G401 (cell line): ENCODE measurements around the gene KBTBD12. TPM values are rescaled to one million over a fixed set of nuclear protein-coding genes. Genes with fewer than 3 reads are reported as not detected.
"Not testable (repeated sequence)": the region's sequence is repeated elsewhere in the genome, so short reads cannot be mapped to it uniquely, and the experiment has no call there.

Experiments used
- DNase-seq: peaks from one replicate; pipeline ENCODE4 v3.0.0-alpha.2; 2015; ENCODE audit warnings: low spot score
- in situ Hi-C: cut with HindIII; loops from 2 replicates; pipeline ENCODE4 v1.10.0; 2016; ENCODE audit warnings: low sequenced_read_pairs, mixed read lengths
- total RNA-seq: library from RNA; depleted of rRNA; stranded (reverse); fragments of >200 nt; shearing (Covaris generic); gene quantifications from 2 replicates; pipeline ENCODE4 v1.2.3, GENCODE V29; 2014

KBTBD12 gene
- total RNA-seq, 1 experiment from 2014 or later: not detected

DNA sequence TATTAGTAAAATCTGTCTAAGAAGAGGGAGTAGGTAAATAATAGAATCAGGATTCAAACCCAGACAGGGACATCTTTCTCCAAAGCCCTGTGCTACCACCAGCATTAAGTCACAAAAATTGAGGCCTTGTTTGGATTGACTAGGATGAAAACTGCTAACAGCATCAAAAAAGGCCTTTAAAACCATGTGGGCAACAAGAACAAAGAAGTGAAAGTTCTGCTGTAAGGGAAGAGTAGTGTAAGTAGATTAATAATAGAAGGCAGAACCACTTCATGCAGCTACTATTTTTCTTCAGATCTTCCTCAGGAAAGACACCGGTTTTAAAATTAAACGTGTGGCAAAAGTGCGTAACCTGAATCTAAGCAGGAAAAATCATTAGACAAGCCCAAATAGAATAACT, 15.3 kb upstream of the KBTBD12 start:
- DNase-seq: no peak
- in situ Hi-C loops: no loop called here

DNA sequence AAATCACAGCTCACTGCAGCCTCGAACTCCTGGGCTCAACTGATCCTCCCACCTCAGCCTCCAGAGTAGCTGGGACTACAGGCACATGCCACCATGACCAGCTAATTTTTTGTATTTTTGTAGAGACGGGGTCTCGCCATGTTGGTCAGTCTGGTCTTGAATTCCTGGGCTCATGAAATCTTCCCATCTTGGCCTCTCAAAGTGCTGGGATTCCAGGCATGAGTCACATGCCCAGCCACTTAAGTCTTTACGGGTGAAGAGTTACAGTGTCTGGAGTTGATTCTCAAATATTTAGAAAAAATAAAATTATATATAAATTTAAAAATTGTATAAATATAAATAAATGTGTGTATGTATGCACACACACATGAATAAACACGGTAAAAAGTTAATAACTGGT, 14.5 kb upstream of the KBTBD12 start:
- DNase-seq: no peak
- in situ Hi-C loops: no loop called here

DNA sequence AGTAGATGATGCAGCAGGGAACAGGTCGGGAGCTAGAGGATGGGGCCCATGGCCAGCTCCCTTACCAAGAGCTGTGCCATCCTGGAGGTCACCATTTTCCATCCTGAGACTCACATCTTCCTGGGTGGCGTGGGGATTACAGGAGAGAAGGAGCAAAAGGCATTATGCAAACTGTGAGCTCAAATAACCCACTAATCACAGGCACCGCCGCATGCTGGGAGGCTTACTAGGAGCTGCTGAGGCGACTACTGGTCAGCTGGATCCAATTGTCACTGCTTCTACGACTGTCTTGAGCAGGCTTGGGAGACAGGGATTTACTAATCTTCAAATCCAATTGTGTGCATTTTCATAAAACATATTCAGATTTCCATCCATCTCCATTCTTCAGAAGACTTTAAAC, 12.5 kb upstream of the KBTBD12 start:
- in situ Hi-C loops: no loop called here
- no peak for DNase-seq

DNA sequence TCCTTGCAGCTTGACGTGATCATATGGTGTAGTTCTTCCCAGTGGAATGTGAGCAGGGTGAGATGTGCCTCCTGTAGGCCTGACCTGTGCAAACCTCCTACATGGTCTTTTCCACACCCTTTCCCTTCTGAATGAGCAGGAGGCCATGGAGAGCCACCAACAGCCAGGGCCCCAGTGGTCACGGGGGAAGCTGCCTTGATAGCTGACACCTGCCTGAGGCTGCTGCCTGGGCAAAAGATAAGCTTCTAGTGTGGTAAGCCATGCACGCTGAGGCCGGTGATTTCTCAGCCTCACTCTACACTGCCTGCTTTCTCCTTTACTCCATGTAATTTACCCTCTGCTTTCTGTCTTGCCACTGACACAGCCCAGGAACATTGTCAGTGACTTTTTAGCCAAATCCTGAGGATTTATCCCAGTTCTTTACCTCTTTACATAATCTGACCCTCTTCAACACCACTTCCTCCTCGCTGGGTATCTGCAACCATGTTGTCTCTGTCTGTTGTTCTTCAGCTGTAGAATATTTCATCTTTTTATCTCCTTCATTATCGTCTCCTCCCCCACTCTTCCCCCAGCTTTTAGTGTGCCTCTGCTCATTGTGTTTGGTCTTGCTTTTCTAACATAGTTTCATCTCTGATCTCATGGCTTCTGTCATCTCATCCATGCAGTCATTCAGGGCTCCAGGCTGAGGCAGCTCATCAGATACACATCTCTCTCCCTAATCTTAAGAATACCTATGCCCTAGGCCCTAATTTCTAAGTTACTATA, 11.2 kb upstream of the KBTBD12 start:
- in situ Hi-C loops: no loop called here
- no peak for DNase-seq

DNA sequence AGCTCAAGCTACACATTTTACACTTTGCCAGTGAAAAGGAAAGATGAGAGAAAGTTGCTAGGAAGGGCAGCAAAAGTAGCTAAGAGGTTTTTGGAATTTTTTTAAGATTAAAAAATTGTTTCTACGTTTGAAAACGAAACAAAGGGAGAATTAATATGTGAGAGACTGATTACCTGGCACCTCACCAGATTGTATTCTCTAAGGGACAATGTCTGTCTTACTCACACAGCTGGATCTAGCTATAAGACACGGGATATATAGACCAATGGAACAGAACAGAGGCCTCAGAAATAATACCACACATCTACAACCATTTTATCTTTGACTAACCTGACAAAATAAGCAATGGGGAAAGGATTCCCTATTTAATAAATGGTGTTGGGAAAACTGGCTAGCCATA, 9.5 kb upstream of the KBTBD12 start:
- in situ Hi-C loops: no loop called here
- no peak for DNase-seq

DNA sequence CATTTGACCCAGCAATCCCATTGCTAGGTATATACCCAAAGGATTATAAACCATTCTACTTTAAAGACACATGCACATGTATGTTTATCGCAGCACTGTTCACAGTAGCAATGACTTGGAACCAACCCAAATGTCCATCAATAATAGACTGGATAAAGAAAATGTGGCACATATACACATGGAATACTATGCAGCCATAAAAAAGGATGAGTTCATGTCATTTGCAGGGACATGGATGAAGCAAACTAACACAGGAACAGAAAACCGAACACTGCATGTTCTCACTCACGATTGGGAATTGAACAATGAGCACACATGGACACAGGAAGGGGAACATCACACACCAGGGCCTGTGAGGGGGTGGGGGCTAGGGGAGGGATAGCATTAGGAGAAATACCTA, 8.4 kb upstream of the KBTBD12 start:
- DNase-seq, in situ Hi-C loops: not testable (repeated sequence)

DNA sequence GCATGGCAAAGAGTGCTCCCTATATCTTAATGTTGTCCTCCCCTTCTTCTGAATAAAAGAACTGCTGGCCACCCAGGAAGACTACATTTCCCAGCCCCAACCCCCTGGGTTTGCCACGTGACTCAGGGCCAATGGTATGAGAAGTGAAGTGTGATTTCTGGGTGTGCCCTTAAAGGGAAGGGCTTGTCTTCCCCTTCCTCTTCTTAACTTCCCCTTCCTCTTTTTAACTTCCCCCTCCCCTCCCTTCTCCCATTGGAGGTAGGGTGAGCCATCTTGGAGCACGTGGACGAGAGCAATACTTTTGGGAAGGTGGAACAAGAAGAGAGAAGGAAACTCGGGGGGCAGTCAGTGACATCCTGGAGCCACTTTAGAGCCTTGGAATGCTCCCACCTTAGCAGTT, 6.8 kb upstream of the KBTBD12 start:
- in situ Hi-C loops: no loop called here

DNA sequence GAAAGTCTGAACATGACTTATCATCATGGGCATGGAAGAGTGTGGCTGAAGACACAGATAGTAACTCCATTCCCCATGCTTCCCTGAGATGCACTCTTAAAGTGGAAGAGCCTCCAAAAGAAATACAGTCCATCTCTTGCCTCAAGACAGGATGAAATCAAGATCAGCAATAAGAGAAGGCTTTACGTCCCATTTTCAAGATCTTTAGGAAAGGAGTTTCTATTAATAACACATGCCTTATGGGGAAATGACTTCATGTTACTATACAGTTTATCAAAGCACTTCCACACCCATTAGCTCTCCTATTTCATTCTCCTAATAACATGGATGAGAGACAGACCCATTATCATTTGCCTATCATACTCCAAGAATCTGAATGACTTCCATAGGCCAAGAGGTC, 6.1 kb upstream of the KBTBD12 start:
- in situ Hi-C loops: no loop called here
- DNase-seq: no peak

More for the DNA sequence above, 6.8 kb upstream of the KBTBD12 start:
- no peak for DNase-seq

DNA sequence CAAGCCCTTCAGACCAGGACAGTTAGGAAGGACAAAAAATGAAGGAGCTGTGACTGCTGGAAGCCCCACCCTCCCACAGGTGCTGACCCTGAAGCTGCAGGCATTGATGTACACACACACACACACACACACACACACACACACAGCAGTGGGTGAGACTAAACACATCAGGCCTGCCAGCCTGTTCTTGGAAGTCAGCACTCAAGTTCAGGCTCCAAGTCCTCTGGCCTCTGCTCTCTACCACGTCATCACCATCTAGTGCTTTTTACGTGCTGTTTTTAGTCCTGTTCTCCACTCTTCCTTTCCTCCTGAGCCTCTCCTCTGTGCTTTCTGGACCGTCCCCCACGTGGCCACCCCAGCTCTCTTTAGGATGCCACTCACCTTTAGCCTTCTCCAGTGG, 5.4 kb upstream of the KBTBD12 start:
- DNase-seq: no peak
- in situ Hi-C loops: no loop called here

DNA sequence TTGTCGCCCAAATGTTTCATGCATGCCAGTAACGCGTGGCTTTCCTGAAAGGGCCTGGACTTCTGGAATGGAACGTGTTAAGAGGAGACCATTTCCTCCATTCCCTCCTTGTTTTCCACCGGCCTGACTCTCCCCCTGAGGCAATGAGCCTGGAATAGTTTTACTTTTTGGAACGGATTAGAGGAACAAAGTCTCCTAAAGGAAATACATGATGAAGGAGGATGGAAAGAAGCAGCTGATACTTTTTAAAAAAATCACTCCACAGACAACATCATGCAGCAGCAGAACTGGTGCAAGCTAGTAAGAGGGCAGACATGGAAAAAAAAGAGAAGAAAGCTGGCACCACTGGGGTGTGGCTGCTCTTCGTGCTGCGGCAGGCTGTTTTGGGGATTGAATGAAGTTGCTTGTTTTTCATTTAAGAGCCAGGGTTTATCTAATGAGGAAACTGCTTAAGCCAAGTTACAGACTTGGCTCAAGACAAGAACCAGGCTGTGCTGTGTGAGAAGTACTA, 3.6 kb upstream of the KBTBD12 start:
- in situ Hi-C loops: no loop called here

DNA sequence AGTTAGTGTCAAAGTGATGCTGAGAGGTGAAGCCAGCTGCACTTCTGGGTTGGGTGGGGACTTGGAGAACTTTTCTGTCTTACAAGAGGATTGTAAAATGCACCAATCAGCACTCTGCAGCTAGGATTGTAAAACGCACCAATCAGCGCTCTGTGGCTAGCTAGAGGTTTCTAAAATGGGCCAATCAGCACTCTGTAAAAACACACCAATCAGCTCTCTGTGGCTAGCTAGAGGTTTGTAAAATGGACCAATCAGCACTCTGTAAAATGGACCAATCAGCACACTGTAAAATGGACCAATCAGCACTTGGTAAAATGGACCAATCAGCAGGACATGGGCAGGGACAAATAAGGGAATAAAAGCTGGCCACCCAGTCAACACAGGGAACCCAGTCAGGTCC, 1.2 kb upstream of the KBTBD12 start:
- in situ Hi-C loops, DNase-seq: not testable (repeated sequence)

More for the DNA sequence above, 3.6 kb upstream of the KBTBD12 start:
- DNase-seq: no peak

DNA sequence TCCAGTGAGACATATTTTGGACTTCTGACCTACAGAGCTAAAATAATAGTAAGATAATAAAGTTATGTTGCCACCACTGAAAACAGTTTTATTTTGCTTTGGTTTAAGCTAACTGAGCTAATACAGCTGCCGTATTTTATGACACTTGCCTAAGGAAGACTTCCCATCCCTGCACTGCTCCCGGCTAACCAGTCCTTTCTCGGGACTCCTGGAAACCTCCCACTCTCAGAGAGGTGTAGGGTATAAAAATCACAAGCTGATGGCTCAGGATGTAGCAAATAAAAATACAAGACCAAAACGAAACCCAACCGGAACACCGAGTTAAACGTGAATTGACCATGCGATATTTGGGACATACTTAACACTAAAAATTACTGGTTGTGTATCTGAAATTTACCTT, 448 bp upstream of the KBTBD12 start:
- DNase-seq: peak; percentile 58
- in situ Hi-C loops: no loop called here

DNA sequence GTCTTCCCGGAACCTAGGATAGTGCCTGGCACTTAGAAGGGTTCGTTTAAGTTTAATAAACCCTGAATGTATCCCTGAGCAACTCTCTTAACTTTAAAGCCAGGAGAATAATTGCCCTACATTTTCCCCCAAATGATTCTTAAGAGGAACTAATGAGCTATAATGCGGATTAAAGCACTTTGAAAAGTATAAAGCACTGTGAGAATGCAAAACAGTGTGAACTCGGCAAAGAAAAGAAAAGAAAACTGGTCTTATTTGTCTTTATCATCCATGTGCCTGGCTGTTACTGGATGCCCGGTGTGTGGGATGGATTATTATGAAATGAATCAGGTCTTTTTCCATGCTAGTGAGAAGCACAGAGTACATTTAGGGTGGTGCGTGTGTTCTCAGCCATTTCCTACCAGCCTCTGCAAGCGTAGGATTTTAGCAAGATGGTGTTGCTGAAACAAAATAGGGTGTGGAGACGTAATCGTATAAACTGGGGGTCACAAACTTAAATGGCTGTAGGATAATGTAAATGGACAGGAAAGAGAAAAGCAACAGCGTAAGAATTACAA, 983 bp downstream of the KBTBD12 start:
- in situ Hi-C loops: no loop called here
- peak; percentile 56 for DNase-seq

DNA sequence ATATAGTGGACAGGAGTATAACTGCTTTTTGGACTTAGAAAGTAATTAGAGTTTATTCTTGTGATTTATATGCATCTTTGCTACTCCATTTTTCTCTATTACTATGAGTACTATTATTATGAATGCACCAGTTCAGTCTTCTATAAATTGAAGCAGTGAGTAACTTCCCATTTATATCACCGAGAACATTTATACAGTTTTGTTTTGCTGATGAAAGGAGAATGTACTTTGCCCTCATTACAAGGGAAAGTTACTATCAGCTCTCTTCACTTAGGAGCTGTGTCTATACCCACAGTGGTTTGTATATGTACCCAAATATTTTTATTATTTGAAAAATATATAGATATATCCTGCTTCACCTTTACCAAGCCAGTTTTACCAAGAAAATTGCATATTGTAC, 5.7 kb downstream of the KBTBD12 start:
- in situ Hi-C loops: no loop called here
- DNase-seq: no peak

DNA sequence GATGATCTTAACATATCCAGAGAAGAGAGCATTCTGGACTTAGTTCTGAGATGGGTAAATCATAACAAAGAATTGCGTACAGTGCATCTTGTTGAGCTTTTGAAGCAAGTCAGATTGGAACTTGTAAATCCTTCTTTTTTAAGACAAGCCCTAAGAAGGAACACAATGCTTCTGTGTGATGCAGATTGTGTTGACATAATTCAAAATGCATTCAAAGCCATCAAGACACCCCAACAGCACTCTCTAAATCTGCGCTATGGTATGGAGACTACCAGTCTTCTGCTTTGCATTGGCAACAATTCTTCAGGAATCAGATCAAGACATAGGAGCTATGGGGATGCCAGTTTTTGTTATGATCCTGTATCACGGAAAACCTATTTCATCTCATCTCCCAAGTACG, 8.6 kb downstream of the KBTBD12 start:
- in situ Hi-C loops: no loop called here
- no peak for DNase-seq

DNA sequence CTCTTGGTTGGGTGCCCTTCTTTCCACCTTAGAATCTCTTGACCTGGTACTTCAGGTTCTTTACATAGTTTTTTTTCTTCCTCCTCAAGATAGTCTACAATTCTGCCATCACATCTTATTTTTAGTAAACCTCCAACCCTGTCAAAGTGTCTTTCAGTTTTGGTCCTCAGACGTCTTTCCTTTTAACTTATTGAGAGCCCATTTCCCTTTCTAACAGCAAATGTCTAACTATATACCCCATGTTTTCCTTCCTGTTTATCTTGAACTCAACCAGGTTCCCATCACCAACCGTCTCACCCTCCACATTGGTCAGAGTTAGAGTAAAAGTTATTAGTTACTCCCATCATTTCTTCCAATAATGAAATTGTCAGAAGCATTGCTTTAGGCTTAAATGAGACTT, 10.4 kb downstream of the KBTBD12 start:
- in situ Hi-C loops: no loop called here
- DNase-seq: no peak

DNA sequence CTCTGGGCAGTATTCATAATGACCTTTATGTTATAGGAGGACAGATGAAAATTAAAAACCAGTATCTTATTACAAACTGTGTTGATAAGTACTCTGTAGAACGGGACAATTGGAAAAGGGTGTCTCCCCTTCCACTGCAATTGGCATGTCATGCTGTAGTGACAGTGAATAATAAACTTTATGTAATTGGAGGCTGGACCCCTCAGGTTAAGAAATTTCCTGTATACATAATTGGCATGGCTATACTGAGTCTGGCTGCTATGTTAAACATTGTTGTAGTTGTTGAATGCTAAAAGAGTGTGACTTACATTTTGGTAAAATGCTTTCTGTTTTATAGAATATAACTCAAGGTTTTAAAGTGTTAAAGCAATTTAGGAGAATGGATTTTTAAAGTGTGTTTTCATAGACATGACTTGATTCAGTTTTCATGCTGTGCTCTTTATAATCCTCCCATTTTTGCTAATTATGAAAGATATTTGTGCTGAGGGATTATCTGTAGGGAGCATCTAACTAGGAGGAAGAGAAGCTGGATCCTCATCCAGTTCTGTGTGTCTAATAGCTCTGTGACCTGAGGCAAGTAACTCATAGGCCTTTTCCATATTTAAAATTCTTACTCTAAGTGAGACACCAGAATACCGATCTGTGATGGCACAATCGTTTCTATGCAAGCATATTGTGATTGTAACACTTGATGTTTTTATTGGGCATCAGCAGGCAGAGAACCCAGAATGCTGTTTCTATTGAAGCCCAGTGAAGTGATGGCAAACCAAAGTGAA, 13.0 kb downstream of the KBTBD12 start:
- in situ Hi-C loops: no loop called here
- DNase-seq: no peak

DNA sequence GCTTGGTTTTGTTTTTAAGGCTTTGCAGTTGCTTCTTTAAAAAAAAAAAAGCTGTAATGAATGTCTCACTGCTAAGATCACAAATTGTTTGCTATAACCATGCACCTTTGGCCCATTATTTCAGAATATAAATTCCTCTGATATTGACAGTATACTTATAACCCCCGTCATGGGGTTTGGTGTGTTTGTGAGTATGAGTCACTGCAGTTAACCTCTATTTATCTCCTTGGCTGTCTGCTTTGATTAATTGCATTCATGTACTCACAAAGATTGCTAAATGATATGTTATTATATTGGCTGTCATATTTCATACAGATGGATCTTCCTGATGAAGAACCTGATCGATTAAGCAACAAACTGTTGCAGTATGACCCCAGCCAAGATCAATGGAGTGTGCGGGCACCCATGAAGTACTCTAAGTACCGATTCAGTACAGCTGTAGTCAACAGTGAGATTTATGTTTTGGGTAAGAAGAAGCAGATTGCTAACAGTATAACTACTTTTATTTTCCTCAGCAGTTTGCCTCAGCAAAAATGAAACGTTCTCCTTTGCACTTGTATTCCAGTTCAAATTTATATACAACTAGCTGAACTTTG, 14.9 kb downstream of the KBTBD12 start:
- DNase-seq: no peak
- in situ Hi-C loops: no loop called here

DNA sequence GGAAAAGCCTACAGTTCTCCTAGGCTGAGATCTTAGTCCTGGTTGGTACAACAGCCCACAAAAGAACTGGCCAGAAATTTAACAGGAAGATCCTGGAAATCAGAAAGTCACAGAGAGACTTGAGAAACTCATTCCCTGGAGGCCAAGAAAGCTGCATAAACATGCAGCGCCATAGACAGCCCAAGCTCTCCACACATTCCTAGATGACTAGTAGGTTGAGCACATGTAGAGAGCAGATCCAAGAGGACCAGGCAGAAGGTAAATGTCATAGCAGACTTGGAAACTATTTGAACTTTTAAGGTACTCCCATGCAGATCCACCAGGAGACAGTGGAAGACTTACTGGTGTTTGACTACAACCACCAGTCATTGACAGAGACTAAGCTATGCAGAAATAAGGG, 18.4 kb downstream of the KBTBD12 start:
- in situ Hi-C loops: no loop called here

DNA sequence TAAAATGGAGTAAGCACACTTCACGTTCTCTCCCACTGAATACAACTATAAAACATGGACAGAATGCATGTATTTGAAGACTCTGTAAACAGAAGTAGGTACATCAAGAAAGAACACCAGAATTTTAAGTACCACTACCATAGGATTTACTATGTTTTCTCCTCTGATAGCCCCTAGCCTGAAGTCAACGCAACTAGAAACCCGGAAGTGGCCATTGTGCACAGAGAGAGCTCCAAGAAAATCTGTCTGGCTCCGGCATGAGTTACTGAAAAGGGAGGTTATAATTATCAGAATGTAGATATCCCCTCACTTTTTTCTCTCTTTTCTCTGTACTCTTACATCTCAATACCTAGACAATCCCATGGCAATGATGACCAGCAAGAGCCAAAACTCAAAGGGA, 23.8 kb downstream of the KBTBD12 start:
- DNase-seq: no peak
- in situ Hi-C loops: no loop called here

More for the DNA sequence above, 18.4 kb downstream of the KBTBD12 start:
- DNase-seq: no peak
